IMR-90 (cell line): ENCODE data around the gene GPN1. TPM values are rescaled to one million over a fixed set of nuclear protein-coding genes. Genes with fewer than 3 reads are reported as not detected.

Source experiments
- ATAC-seq: fragments of 200-7000 bp; cut with Tn5 transposase; 2 replicates; pipeline ENCODE4 v1.9.1; 2020; ENCODE audit warnings: low read depth, mild to moderate bottlenecking, moderate library complexity
- BruUV-seq: library from RNA; stranded (reverse); fragments of 400-500 nt; replicated peaks from 2 replicates; lab custom pipeline; 2021; lab: Mats Ljungman, UMichigan
- CTCF ChIA-PET: fragments of 300-600 bp; formaldehyde crosslinking; extraction: SDS; loops from one replicate; lab custom pipeline; 2021; ENCODE audit warnings: antibody characterized with exemption; lab: Yijun Ruan, JAX
- POLR2A ChIA-PET: fragments of 300-600 bp; sonication (Branson Sonifier 250); formaldehyde crosslinking; loops from one replicate; lab custom pipeline; 2022; ENCODE audit warnings: antibody characterized with exemption; ENCODE audit not compliant: unreplicated experiment; lab: Charles Lee
- DNase-seq: peaks from one replicate; pipeline ENCODE4 v3.0.0; 2013
- H2AFZ ChIP-seq: replicated peaks from 2 replicates; pipeline ENCODE3; 2013; ENCODE audit warnings: low read length, mild to moderate bottlenecking; ENCODE audit not compliant: poor library complexity
- H2AK5ac ChIP-seq: 2 replicates; pipeline ENCODE4 v1.6.1; 2013; ENCODE audit warnings: low read depth, low read length, inconsistent platforms
- H2AK9ac ChIP-seq: replicated peaks from 2 replicates; pipeline ENCODE3; 2013; ENCODE audit warnings: mild to moderate bottlenecking, low read depth, low read length, moderate library complexity; ENCODE audit not compliant: poor library complexity
- H2BK120ac ChIP-seq: 2 replicates; pipeline ENCODE4 v1.6.1; 2013; ENCODE audit warnings: low read depth, low read length, inconsistent platforms
- H2BK15ac ChIP-seq: 3 replicates; pipeline ENCODE4 v1.6.1; 2013; ENCODE audit warnings: low read depth, low read length, inconsistent platforms
- H2BK20ac ChIP-seq: 2 replicates; pipeline ENCODE4 v1.6.1; 2013; ENCODE audit warnings: low read depth, mild to moderate bottlenecking, inconsistent platforms, low read length, moderate library complexity
- H2BK5ac ChIP-seq: 2 replicates; pipeline ENCODE4 v1.6.1; 2013; ENCODE audit warnings: mild to moderate bottlenecking, low read depth, low read length, inconsistent platforms; ENCODE audit not compliant: poor library complexity, severe bottlenecking
- H3K14ac ChIP-seq: replicated peaks from 2 replicates; pipeline ENCODE4 v1.6.1; 2013; ENCODE audit warnings: low read depth, low read length, inconsistent platforms
- H3K18ac ChIP-seq: 2 replicates; pipeline ENCODE4 v1.6.1; 2013; ENCODE audit warnings: low read depth, low read length, control low read depth
- H3K23ac ChIP-seq: 2 replicates; pipeline ENCODE4 v1.6.1; 2013; ENCODE audit warnings: low read depth, low read length, inconsistent platforms
- H3K27ac ChIP-seq: 2 replicates; pipeline ENCODE4 v1.5.1; 2013; ENCODE audit warnings: mild to moderate bottlenecking, control low read depth, low read length; ENCODE audit not compliant: insufficient read depth
- H3K27me3 ChIP-seq: 2 replicates; pipeline ENCODE4 v1.6.1; 2013; ENCODE audit warnings: low read length; ENCODE audit not compliant: control insufficient read depth, insufficient read depth
- H3K36me3 ChIP-seq: 2 replicates; pipeline ENCODE4 v1.6.1; 2013; ENCODE audit warnings: low read length, mixed read lengths; ENCODE audit not compliant: control insufficient read depth, insufficient read depth
- H3K4ac ChIP-seq: 2 replicates; pipeline ENCODE4 v1.6.1; 2013; ENCODE audit warnings: low read depth, low read length, inconsistent platforms
- H3K4me1 ChIP-seq: 2 replicates; pipeline ENCODE4 v1.6.1; 2013; ENCODE audit warnings: low read length, mixed read lengths; ENCODE audit not compliant: control insufficient read depth, insufficient read depth
- H3K4me2 ChIP-seq: 2 replicates; pipeline ENCODE4 v1.6.1; 2013; ENCODE audit warnings: low read depth, mild to moderate bottlenecking, control low read depth, low read length, moderate library complexity
- H3K4me3 ChIP-seq: 2 replicates; pipeline ENCODE4 v1.5.1; 2013; ENCODE audit warnings: low read depth, mild to moderate bottlenecking, control low read depth, low read length, moderate library complexity; ENCODE audit not compliant: insufficient read depth
- H3K56ac ChIP-seq: 2 replicates; pipeline ENCODE4 v1.6.1; 2013; ENCODE audit warnings: low read length, inconsistent platforms; ENCODE audit not compliant: insufficient read depth; ENCODE audit errors: extremely low read depth
- H3K79me1 ChIP-seq, 2 experiments: 2 replicates each; pipeline ENCODE4 v1.6.1; 2013; ENCODE audit warnings: low read length in 2 of 2, inconsistent platforms in 1 of 2, low read depth in 1 of 2
- H3K9ac ChIP-seq: 2 replicates; pipeline ENCODE4 v1.6.1; 2013; ENCODE audit warnings: low read depth, low read length, control low read depth
- H3K9me1 ChIP-seq: 2 replicates; pipeline ENCODE4 v1.6.1; 2013; ENCODE audit warnings: low read length, inconsistent platforms; ENCODE audit not compliant: insufficient read depth
- H3K9me3 ChIP-seq: 2 replicates; pipeline ENCODE4 v1.6.1; 2013; ENCODE audit warnings: low read length; ENCODE audit not compliant: control insufficient read depth, insufficient read depth
- H4K20me1 ChIP-seq: 2 replicates; pipeline ENCODE4 v1.6.1; 2013; ENCODE audit warnings: low read length, inconsistent platforms; ENCODE audit not compliant: insufficient read depth
- H4K5ac ChIP-seq: 2 replicates; pipeline ENCODE4 v1.6.1; 2013; ENCODE audit warnings: mild to moderate bottlenecking, low read depth, low read length, control low read depth
- H4K8ac ChIP-seq, 2 experiments: 2 replicates each; pipeline ENCODE4 v1.6.1; 2013; ENCODE audit warnings: low read depth in 2 of 2, low read length in 2 of 2, control low read depth in 1 of 2, inconsistent platforms in 1 of 2
- H4K91ac ChIP-seq: 2 replicates; pipeline ENCODE4 v1.6.1; 2013; ENCODE audit warnings: low read depth, low read length, inconsistent platforms; ENCODE audit not compliant: insufficient read depth
- RCOR1 ChIP-seq: IDR thresholded peaks from 2 replicates; pipeline ENCODE4 v1.6.1; 2012; ENCODE audit warnings: mild to moderate bottlenecking, low read length, improper control_type of control experiment; ENCODE audit not compliant: insufficient replicate concordance
- SMC3 ChIP-seq: fragments of 150-350 bp; IDR thresholded peaks from 2 replicates; pipeline ENCODE4 v1.6.1; 2016; ENCODE audit warnings: low read depth, mild to moderate bottlenecking, antibody characterized with exemption, low read length, moderate library complexity
- WGBS, 2 experiments: methylation state at CpG; one replicate each; pipeline versions ENCODE4 v1.1.5 to v1.1.7; 2013; ENCODE audit warnings: missing lambda C conversion rate in 2 of 2; ENCODE audit not compliant: insufficient read length in 1 of 2; ENCODE audit errors: extremely low coverage in 2 of 2; 5-methylcytosine and 5-hydroxymethylcytosine counted together
- dilution Hi-C: fragments of 300-500 bp; cut with HindIII; formaldehyde crosslinking; loops from one replicate; pipeline ENCODE4 v1.14.3; 2018; ENCODE audit warnings: low sequenced_read_pairs; ENCODE audit not compliant: unreplicated experiment
- in situ Hi-C: fragments of 300-500 bp; cut with MboI; formaldehyde crosslinking; loops from 3 replicates; pipeline ENCODE4 v1.14.3; 2019; ENCODE audit warnings: low sequenced_read_pairs, inconsistent platforms, mixed read lengths
- intact Hi-C: fragments of 100-400 bp; cut with micrococcal nuclease; formaldehyde crosslinking; loops from 2 replicates; pipeline ENCODE4 v1.10.0; 2022
- microRNA-seq, 2 experiments: library from miRNA; stranded (forward) in 1 of 2; unstranded in 1 of 2; fragments of 10-50 nt in 1 of 2; fragments of <30 nt in 1 of 2; gene quantifications in 1 of 2; microRNA quantifications in 1 of 2; one replicate each; pipeline versions ENCODE3 to v1.1.0; 2013 to 2020; ENCODE audit not compliant: insufficient read depth in 1 of 2, insufficient read length in 1 of 2, unreplicated experiment in 1 of 2
- polyA plus RNA-seq, 3 experiments: library from polyadenylated mRNA; depleted of rRNA; stranded (reverse); fragments of >200 nt; gene quantifications; 2 replicates each; pipeline ENCODE4 v1.2.3, GENCODE V29; 2012; ENCODE audit warnings: low replicate concordance in 1 of 3
- small RNA-seq, 5 experiments: library from RNA; depleted of rRNA; stranded (forward); fragments of <200 nt; gene quantifications; one replicate each; pipeline ENCODE3, GENCODE V24; 2012
- total RNA-seq: library from RNA; depleted of rRNA; stranded (reverse); fragments of >200 nt; gene quantifications from 2 replicates; pipeline ENCODE4 v1.2.3, GENCODE V29; 2012; rRNA removed
- TF ChIP-seq, protein P1 (sequence below): fragments of 150-350 bp; IDR thresholded peaks from 2 replicates; pipeline ENCODE4 v1.6.1; 2016; ENCODE audit warnings: low read depth, mild to moderate bottlenecking, low read length, moderate library complexity, borderline replicate concordance
- TF ChIP-seq, protein P2 (sequence below): fragments of 150-350 bp; IDR thresholded peaks from 2 replicates; pipeline ENCODE4 v1.6.1; 2017; ENCODE audit warnings: mild to moderate bottlenecking, antibody characterized with exemption, low read length, low read depth

GPN1 gene
- total and polyA plus RNA-seq, 2 of the 4 experiments (the other 2 are of a cell fraction) = 37.8 to 63.8 TPM

DNA sequence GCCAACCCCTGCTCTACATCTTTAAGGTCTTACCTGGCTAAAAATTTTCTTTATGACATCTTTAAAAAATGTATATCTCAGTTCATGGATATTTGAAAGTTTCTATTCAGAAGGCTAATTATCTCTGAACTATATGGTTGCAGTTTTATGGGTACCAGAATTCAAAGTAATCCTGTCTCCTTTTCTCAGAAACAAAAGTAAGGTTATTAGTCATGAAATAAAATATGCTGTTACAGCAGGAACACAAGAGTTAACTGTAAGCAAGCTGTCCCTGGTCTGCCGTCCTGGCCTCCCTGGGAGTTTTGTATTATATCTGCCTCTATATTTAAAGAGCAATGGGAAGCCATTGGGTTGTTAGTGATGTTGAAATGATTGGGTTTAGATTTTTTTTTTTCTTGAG lies 68.8 kb downstream of the GPN1 start:
- in situ Hi-C loops = no loop called here

More for the DNA sequence above, 68.8 kb downstream of the GPN1 start:
- Histone ChIP-seq H2BK20ac (no peak overlapping the region), H4K20me1 (no peaks in the 10 kb centered on the region), H3K79me1 (no peaks in the 10 kb centered on the region), H3K4me1 (peaks cover 2% of the 10 kb centered on the region; the same call in 1 of the 2 replicates), H4K91ac (no peak overlapping the region), H2BK15ac (no peak overlapping the region), H3K4me2 (no peak overlapping the region), H3K9me1 (no peaks in the 10 kb centered on the region), H4K8ac (no peak overlapping the region), H3K9ac (no peak overlapping the region), H3K27ac (no peak overlapping the region), H3K4me3 (no peak overlapping the region), H2BK5ac (no peak overlapping the region), H3K27me3 (no peaks in the 10 kb centered on the region), H3K9me3 (no peaks in the 10 kb centered on the region), H3K36me3 (peaks cover 10% of the 10 kb centered on the region), H3K18ac (no peak overlapping the region), H2AFZ (no peak overlapping the region), H3K56ac (no peak overlapping the region), H3K14ac (no peak overlapping the region), H3K4ac (no peak overlapping the region), H4K5ac (no peak overlapping the region), H2BK120ac (no peak overlapping the region), H3K23ac (no peak overlapping the region), H2AK9ac (no peak overlapping the region), H2AK5ac (no peak overlapping the region)
- dilution Hi-C loops = no loop called here
- WGBS, 2 experiments = no CpG with 5 or more reads among the region's 1 CpG
- ATAC-seq (no peak), DNase-seq (no peak)
- CTCF ChIA-PET = interaction anchor here (0.6 to 2.8 kb wide), 2 partner anchors 14 to 785 kb away, joined by 3 to 8 read pairs; no protein-coding TSS in a partner anchor
- TF ChIP-seq, protein P1, sequence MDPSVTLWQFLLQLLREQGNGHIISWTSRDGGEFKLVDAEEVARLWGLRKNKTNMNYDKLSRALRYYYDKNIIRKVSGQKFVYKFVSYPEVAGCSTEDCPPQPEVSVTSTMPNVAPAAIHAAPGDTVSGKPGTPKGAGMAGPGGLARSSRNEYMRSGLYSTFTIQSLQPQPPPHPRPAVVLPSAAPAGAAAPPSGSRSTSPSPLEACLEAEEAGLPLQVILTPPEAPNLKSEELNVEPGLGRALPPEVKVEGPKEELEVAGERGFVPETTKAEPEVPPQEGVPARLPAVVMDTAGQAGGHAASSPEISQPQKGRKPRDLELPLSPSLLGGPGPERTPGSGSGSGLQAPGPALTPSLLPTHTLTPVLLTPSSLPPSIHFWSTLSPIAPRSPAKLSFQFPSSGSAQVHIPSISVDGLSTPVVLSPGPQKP = no peak
- no peak for TF ChIP-seq SMC3
- TF ChIP-seq, protein P2, sequence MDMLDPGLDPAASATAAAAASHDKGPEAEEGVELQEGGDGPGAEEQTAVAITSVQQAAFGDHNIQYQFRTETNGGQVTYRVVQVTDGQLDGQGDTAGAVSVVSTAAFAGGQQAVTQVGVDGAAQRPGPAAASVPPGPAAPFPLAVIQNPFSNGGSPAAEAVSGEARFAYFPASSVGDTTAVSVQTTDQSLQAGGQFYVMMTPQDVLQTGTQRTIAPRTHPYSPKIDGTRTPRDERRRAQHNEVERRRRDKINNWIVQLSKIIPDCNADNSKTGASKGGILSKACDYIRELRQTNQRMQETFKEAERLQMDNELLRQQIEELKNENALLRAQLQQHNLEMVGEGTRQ = no peak
- no peak for TF ChIP-seq RCOR1
- POLR2A ChIA-PET = no interaction called here
- intact Hi-C loops = no loop called here
- no TSS peak for BruUV-seq

Small RNA genes lying within 50 kb of the gene (microRNA-seq; reads per million reads assigned to microRNA genes)
- gene RF00340 (ENCODE audit: insufficient read depth, insufficient read length) = not detected

Small RNA genes lying within 50 kb of the gene (small RNA-seq; reads per million reads assigned to genes)
- 0 reads per million in 5 experiments for gene RF00340

Other genes starting within 250 kb of the GPN1 start
- 3.1 and 3.4 TPM in 2 replicates for gene ZNF513, start 248.3 kb upstream of the GPN1 start, total RNA-seq
- gene ZNF513, start 248.3 kb upstream of the GPN1 start, polyA plus RNA-seq (2012; rRNA removed) = 23.5 and 23.7 TPM in 2 replicates
- 95.9 and 99.2 TPM in 2 replicates for gene PPM1G, start 219.5 kb upstream of the GPN1 start, total RNA-seq
- 55.9 and 57.6 TPM in 2 replicates for gene PPM1G, start 219.5 kb upstream of the GPN1 start, polyA plus RNA-seq (2012; rRNA removed)
- gene NRBP1, start 200.4 kb upstream of the GPN1 start, total RNA-seq = 107 and 120 TPM in 2 replicates
- gene NRBP1, start 200.4 kb upstream of the GPN1 start, polyA plus RNA-seq (2012; rRNA removed) = 150 and 155 TPM in 2 replicates
- not detected in 2 replicates for gene KRTCAP3, start 186.7 kb upstream of the GPN1 start, total RNA-seq
- 1.1 and 1.5 TPM in 2 replicates for gene KRTCAP3, start 186.7 kb upstream of the GPN1 start, polyA plus RNA-seq (2012; rRNA removed)
- gene IFT172, start 139.3 kb upstream of the GPN1 start, total RNA-seq = 23.1 and 25.5 TPM in 2 replicates
- 17.2 and 18.8 TPM in 2 replicates for gene IFT172, start 139.3 kb upstream of the GPN1 start, polyA plus RNA-seq (2012; rRNA removed)
- 7.3 and 7.5 TPM in 2 replicates for gene FNDC4, start 133.8 kb upstream of the GPN1 start, total RNA-seq
- 11.1 and 12.0 TPM in 2 replicates for gene FNDC4, start 133.8 kb upstream of the GPN1 start, polyA plus RNA-seq (2012; rRNA removed)
- under 0.01 TPM in 1 of 2 replicates, not detected in the other for gene GCKR, start 132.2 kb upstream of the GPN1 start, total RNA-seq
- gene GCKR, start 132.2 kb upstream of the GPN1 start, polyA plus RNA-seq (2012; rRNA removed) = 0.41 and 0.55 TPM in 2 replicates
- 32.2 and 56.5 TPM in 2 replicates for gene ZNF512, start 46.0 kb upstream of the GPN1 start, total RNA-seq
- 17.0 and 25.8 TPM in 2 replicates for gene ZNF512, start 46.0 kb upstream of the GPN1 start, polyA plus RNA-seq (2012; rRNA removed)
- 2.0 and 2.2 TPM in 2 replicates for gene CCDC121, start within 50 bp of the GPN1 start, total RNA-seq
- 0.65 and 0.67 TPM in 2 replicates for gene CCDC121, start within 50 bp of the GPN1 start, polyA plus RNA-seq (2012; rRNA removed)
- gene SUPT7L, start 34.6 kb downstream of the GPN1 start, total RNA-seq = 16.7 and 23.1 TPM in 2 replicates
- gene SUPT7L, start 34.6 kb downstream of the GPN1 start, polyA plus RNA-seq (2012; rRNA removed) = 31.3 and 33.4 TPM in 2 replicates
- gene SLC4A1AP, start 34.8 kb downstream of the GPN1 start, total RNA-seq = 11.7 and 17.8 TPM in 2 replicates
- 13.3 and 13.6 TPM in 2 replicates for gene SLC4A1AP, start 34.8 kb downstream of the GPN1 start, polyA plus RNA-seq (2012; rRNA removed)
- 13.3 and 48.6 TPM in 2 replicates for gene MRPL33, start 142.7 kb downstream of the GPN1 start, total RNA-seq
- gene MRPL33, start 142.7 kb downstream of the GPN1 start, polyA plus RNA-seq (2012; rRNA removed) = 88.0 and 101 TPM in 2 replicates